A673 (cell line): Measurements from ENCODE around the gene KCNJ14. TPM values are rescaled to one million over a fixed set of nuclear protein-coding genes. Genes with fewer than 3 reads are reported as not detected.
"Not testable (repeated sequence)": the region's sequence is repeated elsewhere in the genome, so short reads cannot be mapped to it uniquely, and the experiment has no call there.

ENCODE experiments used
- BruUV-seq: library from RNA; stranded (reverse); fragments of 400-500 nt; replicated peaks from 2 replicates; lab custom pipeline; 2021; lab: Mats Ljungman, UMichigan
- CTCF ChIA-PET: fragments of 300-600 bp; sonication (Branson Sonifier 250); formaldehyde crosslinking; loops from one replicate; lab custom pipeline; 2022; ENCODE audit warnings: antibody characterized with exemption; lab: Charles Lee
- POLR2A ChIA-PET: fragments of 300-600 bp; sonication (Branson Sonifier 250); formaldehyde crosslinking; loops from one replicate; lab custom pipeline; 2022; ENCODE audit warnings: antibody characterized with exemption; ENCODE audit not compliant: low non-redundant PET; lab: Charles Lee
- DNase-seq: peaks from one replicate; pipeline ENCODE4 v3.0.0-alpha.2; 2015; ENCODE audit warnings: low spot score
- H3K27ac ChIP-seq: fragments of 200-600 bp; sonication (generic); 2 replicates; pipeline ENCODE4 v1.5.1; 2016; ENCODE audit warnings: mixed run types, low read depth, mild to moderate bottlenecking, mixed read lengths, antibody characterized with exemption, low read length; ENCODE audit not compliant: poor library complexity, severe bottlenecking
- H3K27me3 ChIP-seq: fragments of 200-600 bp; sonication (generic); replicated peaks from 2 replicates; pipeline ENCODE4 v1.6.1; 2017; ENCODE audit warnings: mixed run types, low read depth, mild to moderate bottlenecking, mixed read lengths, antibody characterized with exemption, low read length; ENCODE audit not compliant: insufficient read depth, poor library complexity
- H3K36me3 ChIP-seq: fragments of 200-600 bp; sonication (generic); 2 replicates; pipeline ENCODE4 v1.6.1; 2016; ENCODE audit warnings: mixed run types, mild to moderate bottlenecking, mixed read lengths, antibody characterized with exemption, low read length; ENCODE audit not compliant: insufficient read depth, poor library complexity, severe bottlenecking
- H3K4me1 ChIP-seq: fragments of 200-600 bp; sonication (generic); 2 replicates; pipeline ENCODE4 v1.6.1; 2017; ENCODE audit warnings: mixed run types, mild to moderate bottlenecking, mixed read lengths, antibody characterized with exemption, low read length; ENCODE audit not compliant: insufficient read depth, poor library complexity, severe bottlenecking
- H3K4me3 ChIP-seq: fragments of 200-600 bp; sonication (generic); 2 replicates; pipeline ENCODE4 v1.5.1; 2016; ENCODE audit warnings: low read depth, mixed run types, mild to moderate bottlenecking, mixed read lengths, low read length; ENCODE audit not compliant: poor library complexity, severe bottlenecking
- H3K9me3 ChIP-seq: fragments of 200-600 bp; sonication (generic); 2 replicates; pipeline ENCODE4 v1.6.1; 2016; ENCODE audit warnings: mixed run types, low read depth, mild to moderate bottlenecking, mixed read lengths, antibody characterized with exemption, low read length; ENCODE audit not compliant: poor library complexity, severe bottlenecking
- EZH2 ChIP-seq: fragments of 200-600 bp; sonication (generic); IDR thresholded peaks from 2 replicates; pipeline ENCODE4 v1.6.1; 2017; ENCODE audit warnings: borderline replicate concordance, low read depth, mild to moderate bottlenecking, mixed read lengths, antibody characterized with exemption, low read length; ENCODE audit not compliant: poor library complexity, severe bottlenecking
- intact Hi-C: fragments of 100-400 bp; cut with micrococcal nuclease; formaldehyde crosslinking; loops from one replicate; pipeline ENCODE4 v1.10.0; 2022; ENCODE audit not compliant: unreplicated experiment
- total RNA-seq: library from RNA; stranded (reverse); gene quantifications from 2 replicates; pipeline ENCODE4 v1.2.3, GENCODE V29; 2021
- TF ChIP-seq, protein P1 (sequence below): fragments of 300-800, 200-600 bp; sonication (generic); conservative IDR thresholded peaks from 2 replicates; pipeline ENCODE4 v1.5.1; 2017; ENCODE audit warnings: low read depth, mild to moderate bottlenecking, antibody characterized with exemption, low read length, moderate library complexity, mixed read lengths

Gene KCNJ14
- total RNA-seq, 1 experiment from 2014 or later, result 6.5 TPM

DNA sequence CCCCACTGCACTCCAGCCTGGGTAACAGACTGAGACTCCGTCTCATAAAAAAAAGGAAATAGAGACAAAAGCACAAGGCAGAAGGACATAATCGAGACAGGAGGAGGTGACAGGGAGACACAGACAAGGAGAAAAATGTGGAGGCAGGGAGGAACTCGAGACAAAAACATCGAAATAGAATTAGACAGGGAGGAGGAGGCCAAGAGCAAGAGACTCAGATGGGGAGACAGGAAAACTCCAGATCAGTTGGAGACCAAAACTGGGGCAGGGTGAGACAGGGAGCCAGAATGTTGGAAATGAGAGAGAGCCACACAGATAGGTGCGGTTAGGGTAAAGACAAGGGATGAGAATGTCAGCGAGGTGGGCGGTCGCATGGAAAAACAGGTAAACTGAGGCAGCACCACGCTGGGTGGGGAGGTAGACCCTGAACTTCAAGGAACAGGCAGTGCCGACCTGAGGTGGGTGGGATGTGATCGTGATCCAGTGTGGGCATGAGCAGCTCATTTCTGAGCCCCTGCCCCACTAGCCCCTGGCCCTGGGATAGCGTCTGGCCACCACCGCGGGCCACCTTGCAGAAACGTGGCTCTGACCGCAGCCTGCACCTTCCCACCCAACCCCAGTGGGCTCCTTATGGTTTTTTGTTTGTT is 29.0 kb downstream of the KCNJ14 start:
- intact Hi-C loops, result no loop called here
- no peak overlapping the region for H3K4me3 ChIP-seq
- H3K9me3 ChIP-seq, result no peaks in the 10 kb centered on the region
- H3K27me3 ChIP-seq, result no peaks in the 10 kb centered on the region
- H3K4me1 ChIP-seq, result peaks cover 7% of the 10 kb centered on the region
- H3K36me3 ChIP-seq, result peaks cover 6% of the 10 kb centered on the region
- no peak for DNase-seq
- no peak for TF ChIP-seq EZH2
- TF ChIP-seq, protein P1, sequence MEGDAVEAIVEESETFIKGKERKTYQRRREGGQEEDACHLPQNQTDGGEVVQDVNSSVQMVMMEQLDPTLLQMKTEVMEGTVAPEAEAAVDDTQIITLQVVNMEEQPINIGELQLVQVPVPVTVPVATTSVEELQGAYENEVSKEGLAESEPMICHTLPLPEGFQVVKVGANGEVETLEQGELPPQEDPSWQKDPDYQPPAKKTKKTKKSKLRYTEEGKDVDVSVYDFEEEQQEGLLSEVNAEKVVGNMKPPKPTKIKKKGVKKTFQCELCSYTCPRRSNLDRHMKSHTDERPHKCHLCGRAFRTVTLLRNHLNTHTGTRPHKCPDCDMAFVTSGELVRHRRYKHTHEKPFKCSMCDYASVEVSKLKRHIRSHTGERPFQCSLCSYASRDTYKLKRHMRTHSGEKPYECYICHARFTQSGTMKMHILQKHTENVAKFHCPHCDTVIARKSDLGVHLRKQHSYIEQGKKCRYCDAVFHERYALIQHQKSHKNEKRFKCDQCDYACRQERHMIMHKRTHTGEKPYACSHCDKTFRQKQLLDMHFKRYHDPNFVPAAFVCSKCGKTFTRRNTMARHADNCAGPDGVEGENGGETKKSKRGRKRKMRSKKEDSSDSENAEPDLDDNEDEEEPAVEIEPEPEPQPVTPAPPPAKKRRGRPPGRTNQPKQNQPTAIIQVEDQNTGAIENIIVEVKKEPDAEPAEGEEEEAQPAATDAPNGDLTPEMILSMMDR, result no peak
- ChIA-PET CTCF (no interaction called here), POLR2A (no interaction called here)
- no peak overlapping the region for H3K27ac ChIP-seq
- BruUV-seq, result no TSS peak

DNA sequence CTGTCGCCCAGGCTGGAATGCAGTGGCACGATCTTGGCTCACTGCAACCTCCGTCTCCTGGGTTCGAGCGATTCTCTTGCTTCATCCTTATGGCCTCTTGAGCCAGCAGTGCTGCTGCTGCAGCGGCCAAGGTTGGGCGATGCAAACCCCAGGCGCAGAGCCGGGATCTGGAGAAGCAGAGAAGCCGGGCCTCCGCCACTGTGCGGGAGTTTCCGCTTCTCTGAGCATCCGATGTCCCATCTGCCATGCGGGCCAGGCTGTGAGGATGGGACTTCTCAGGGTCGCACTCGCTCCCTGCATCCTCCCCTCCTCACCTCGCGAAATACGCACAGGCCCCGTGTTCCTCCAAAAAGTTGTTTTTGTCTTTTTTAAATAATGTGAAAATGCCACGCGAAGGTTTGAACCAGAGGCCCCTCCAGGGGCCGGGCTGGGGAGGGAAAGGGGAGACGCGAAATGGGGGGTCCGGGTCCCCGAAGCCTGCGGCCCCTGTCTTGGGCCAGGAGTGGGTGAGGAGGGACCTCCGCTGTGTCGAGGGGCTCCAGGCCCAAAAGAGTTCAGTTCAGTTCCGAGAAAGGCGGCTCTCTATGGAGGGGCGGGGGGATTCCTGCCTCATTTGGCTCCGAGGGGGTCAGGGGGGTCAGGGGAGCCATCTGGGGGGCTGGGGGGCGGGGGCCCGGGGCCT is 29.7 kb downstream of the KCNJ14 start:
- DNase-seq, result no peak
- CTCF ChIA-PET, result no interaction called here
- peaks cover 7% of the 10 kb centered on the region for H3K4me1 ChIP-seq
- intact Hi-C loops, result no loop called here
- no peaks in the 10 kb centered on the region for H3K9me3 ChIP-seq
- no peaks in the 10 kb centered on the region for H3K27me3 ChIP-seq
- BruUV-seq, result no TSS peak
- no peak overlapping the region for H3K4me3 ChIP-seq
- TF ChIP-seq, protein P1, result no peak
- no peak for TF ChIP-seq EZH2
- no peak overlapping the region for H3K27ac ChIP-seq
- H3K36me3 ChIP-seq, result no peaks in the 10 kb centered on the region
- POLR2A ChIA-PET, result no interaction called here

DNA sequence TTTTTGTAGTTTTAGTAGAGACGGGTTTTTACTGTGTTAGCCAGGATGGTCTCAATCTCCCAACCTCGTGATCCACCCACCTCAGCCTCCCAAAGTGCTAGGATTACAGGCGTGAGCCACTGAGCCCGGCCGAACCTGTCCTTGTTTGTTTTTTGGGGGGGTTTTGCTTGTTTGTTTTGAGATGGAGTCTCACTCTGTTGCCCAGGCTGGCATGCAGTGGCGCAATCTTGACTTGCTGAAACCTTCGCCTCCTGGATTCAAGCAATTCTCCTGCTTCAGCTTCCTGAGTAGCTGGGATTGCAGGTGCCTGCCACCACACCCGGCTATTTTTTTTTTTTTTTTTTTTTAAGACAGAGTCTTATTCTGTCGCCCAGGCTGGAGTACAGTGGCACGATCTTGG is 31.3 kb downstream of the KCNJ14 start:
- H3K27me3 ChIP-seq, DNase-seq, BruUV-seq, intact Hi-C loops, H3K27ac ChIP-seq, H3K9me3 ChIP-seq, CTCF ChIA-PET, H3K36me3 ChIP-seq, H3K4me3 ChIP-seq, POLR2A ChIA-PET: not testable (repeated sequence)
- H3K4me1 ChIP-seq, result peaks cover 13% of the 10 kb centered on the region
